T-helper 17 cell (primary cell): ENCODE measurements around the gene CNIH1. TPM values are rescaled to one million over a fixed set of nuclear protein-coding genes. Genes with fewer than 3 reads are reported as not detected.
"Not testable (repeated sequence)": the region's sequence is repeated elsewhere in the genome, so short reads cannot be mapped to it uniquely, and the experiment has no call there.

Experiments used
- ATAC-seq: fragments of 150-1000 bp; cut with Tn5 transposase; 2 replicates; pipeline ENCODE4 v1.10.0; 2021; ENCODE audit warnings: mild to moderate bottlenecking, moderate library complexity
- DNase-seq, 3 donors: peaks; one replicate each; pipeline versions ENCODE4 v3.0.0 to v3.0.0-alpha.2; 2020 to 2021
- H3K9me3 ChIP-seq: one replicate; pipeline ENCODE4 v1.7.0; 2013; ENCODE audit warnings: low read length, mild to moderate bottlenecking; ENCODE audit not compliant: control insufficient read depth, poor library complexity, severe bottlenecking
- H3K27ac Mint-ChIP-seq: one replicate; pipeline ENCODE4 v1.8.0; 2022; ENCODE audit warnings: mild to moderate bottlenecking, moderate library complexity, mixed read lengths
- H3K27me3 Mint-ChIP-seq: one replicate; pipeline ENCODE4 v1.8.0; 2022; ENCODE audit warnings: mixed read lengths
- H3K36me3 Mint-ChIP-seq: one replicate; pipeline ENCODE4 v1.8.0; 2022; ENCODE audit warnings: low read depth, mixed read lengths
- H3K4me1 Mint-ChIP-seq: one replicate; pipeline ENCODE4 v1.8.0; 2022; ENCODE audit warnings: mild to moderate bottlenecking, mixed read lengths
- H3K4me3 Mint-ChIP-seq: one replicate; pipeline ENCODE4 v1.8.0; 2022; ENCODE audit warnings: mild to moderate bottlenecking, moderate library complexity, mixed read lengths
- total RNA-seq, 4 donors: library from RNA in 2 of 4; stranded (reverse) in 2 of 4; gene quantifications; one replicate each; pipeline ENCODE4 v1.2.3 and lab custom pipeline; 2022 to 2026

The CNIH1 gene
- total RNA-seq, 2 donors from 2014 or later: 46.8 to 48.3 TPM

DNA sequence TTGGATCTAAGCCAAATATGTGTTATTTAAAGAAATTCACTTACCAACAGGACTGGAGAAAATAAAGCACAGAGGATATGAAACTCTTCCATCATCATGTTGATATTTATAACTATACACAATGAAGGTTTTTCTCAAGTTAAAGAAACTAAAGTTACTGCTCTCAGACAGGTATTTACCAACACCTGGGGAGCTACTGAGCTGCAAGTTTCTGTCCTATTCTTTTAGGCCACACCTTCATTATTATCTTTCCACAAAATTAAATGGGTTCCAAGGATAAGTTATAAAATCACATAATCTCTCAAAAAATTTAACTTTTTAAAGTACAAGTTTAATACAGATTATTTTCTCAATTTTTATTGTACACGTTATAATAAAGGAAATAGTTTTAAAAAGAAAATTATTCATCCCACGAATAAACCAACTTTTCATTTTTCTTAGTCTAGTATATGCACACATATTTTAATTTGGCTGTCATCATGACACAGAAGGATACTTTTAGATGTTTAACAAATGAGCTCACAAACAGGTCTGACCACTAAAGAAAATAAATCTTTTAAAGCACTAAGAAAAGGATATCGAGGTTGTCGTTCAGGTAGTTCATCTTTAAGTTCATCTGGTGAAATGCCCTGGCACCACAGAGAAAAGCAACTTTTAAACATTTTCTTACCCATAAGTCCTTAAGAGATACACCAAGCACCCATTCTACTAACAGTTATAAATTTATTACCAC, 39.8 kb upstream of the CNIH1 start:
- no peak overlapping the region for H3K4me3 Mint-ChIP-seq
- no peaks in the 10 kb centered on the region for H3K27me3 Mint-ChIP-seq
- no peak for DNase-seq
- no peak for ATAC-seq
- peaks cover 3% of the 10 kb centered on the region for H3K36me3 Mint-ChIP-seq
- H3K4me1 Mint-ChIP-seq: peaks cover 27% of the 10 kb centered on the region
- H3K27ac Mint-ChIP-seq: no peak overlapping the region
- no peaks in the 10 kb centered on the region for H3K9me3 ChIP-seq

DNA sequence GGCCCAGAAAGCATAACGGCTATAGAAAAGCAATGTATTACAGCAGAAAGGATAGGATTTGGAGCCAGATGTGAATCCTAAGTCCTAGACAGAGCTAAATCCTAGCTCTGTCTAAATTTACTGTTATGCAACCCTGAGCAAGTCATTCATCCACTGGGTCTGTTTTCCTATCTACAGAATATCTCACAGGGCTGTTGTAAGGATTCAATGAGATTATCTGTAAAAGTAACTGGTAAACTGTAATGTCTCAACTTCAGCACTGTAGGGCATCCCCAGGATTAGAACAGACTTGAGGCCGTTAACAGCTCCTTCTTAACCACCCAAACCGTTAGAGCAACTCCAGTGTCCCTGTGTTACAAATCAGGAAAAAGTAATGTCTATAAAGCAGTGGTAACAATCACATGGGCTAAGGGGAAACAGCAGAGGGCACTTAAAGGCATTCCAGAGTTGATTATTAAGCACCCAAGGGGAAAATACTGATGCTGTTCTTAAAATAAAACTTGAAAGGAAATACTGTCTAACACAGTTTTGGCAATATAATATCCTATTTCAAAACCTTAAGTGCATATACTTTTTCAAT, 37.6 kb upstream of the CNIH1 start:
- ATAC-seq (no peak), DNase-seq (no peak)
- no peak overlapping the region for H3K4me3 Mint-ChIP-seq
- H3K4me1 Mint-ChIP-seq: peaks cover 7% of the 10 kb centered on the region
- peaks cover 6% of the 10 kb centered on the region for H3K36me3 Mint-ChIP-seq
- no peak overlapping the region for H3K27ac Mint-ChIP-seq
- no peaks in the 10 kb centered on the region for H3K9me3 ChIP-seq
- no peaks in the 10 kb centered on the region for H3K27me3 Mint-ChIP-seq

DNA sequence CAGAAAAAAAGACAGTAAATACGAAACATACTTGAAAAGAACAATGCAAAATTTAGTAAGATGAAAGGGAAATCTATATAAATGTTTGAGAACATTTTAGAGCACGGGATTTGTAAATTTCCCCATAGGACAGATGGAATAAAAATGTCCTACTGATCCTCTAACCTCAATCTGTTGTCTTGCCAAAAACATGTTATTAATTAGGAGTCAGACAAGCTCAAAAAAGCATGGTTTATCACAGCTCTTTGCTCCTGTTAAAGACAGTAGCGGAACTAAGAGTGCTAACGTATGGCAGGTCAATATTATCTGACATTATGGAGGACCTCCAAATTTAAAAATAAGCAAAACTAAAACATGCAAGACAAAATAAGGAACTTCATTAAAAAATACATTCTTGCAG, 34.7 kb upstream of the CNIH1 start:
- H3K36me3 Mint-ChIP-seq: peaks cover 3% of the 10 kb centered on the region
- DNase-seq (no peak), ATAC-seq (no peak)
- no peaks in the 10 kb centered on the region for H3K9me3 ChIP-seq
- no peak overlapping the region for H3K4me3 Mint-ChIP-seq
- H3K27me3 Mint-ChIP-seq: no peaks in the 10 kb centered on the region
- H3K27ac Mint-ChIP-seq: peak overlapping the region; percentile 27
- no peaks in the 10 kb centered on the region for H3K4me1 Mint-ChIP-seq

DNA sequence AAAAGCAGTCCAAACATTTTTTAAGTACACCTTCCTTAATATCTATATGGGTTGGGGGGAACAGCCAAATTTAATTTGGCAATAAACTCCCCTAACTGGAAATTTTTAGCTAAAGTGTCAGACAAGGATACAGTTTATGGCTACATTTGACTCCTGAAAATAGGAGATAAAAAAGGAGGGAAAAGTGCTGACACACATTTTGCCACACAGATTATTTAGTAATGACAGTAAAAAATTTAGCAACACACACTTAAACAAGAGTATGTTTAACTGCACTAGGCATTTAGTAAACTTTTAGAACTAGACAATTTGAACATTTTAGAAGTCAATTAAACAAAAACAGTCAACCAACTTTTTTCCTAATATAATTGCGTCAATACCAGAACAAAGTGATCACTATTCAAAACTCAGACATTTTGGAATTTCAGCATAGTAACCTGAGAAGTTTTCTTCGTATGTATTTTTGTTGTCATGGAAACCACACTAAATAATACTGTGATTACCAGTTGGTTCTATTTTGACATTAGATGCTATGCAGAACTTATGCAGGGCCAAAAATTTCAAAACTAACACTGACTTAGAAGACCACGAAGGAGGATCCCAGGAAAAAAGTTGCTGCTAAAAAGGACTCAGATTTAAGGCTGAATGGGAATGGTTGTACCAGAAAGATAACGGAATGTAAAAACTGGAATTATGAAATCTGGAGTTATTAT, 34.2 kb upstream of the CNIH1 start:
- Mint-ChIP-seq H3K27ac (peak overlapping the region; percentile 39), H3K36me3 (peaks cover 6% of the 10 kb centered on the region), H3K27me3 (no peaks in the 10 kb centered on the region), H3K4me3 (no peak overlapping the region), H3K4me1 (no peaks in the 10 kb centered on the region)
- DNase-seq (no peak), ATAC-seq (no peak)
- no peaks in the 10 kb centered on the region for H3K9me3 ChIP-seq

DNA sequence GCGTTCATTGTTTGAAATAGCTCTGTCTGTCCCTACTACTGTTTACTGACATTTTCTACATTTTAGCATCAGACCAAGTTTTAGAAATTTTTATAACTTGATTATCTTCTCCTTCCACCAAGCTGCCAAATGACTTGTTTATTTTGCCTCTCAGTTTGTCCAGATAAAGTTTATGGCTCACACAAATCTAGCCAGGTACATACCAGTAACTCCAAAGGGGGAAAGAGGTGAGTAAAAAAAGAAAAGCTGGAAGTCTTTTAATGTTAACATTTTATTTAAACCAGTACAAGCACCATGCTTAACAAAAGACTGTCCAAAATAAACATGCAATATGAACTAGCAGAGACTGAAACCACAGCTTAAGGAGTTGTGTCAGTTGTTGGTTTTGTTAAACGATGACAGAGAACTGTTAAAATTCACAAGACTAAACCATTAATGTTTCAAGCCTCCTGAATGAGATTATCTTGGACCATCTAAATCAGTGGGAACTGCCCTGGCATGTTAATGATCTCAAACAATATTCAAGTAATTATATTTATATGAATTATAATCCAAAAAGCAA, 33.1 kb upstream of the CNIH1 start:
- no peak overlapping the region for H3K27ac Mint-ChIP-seq
- no peak for ATAC-seq

DNA sequence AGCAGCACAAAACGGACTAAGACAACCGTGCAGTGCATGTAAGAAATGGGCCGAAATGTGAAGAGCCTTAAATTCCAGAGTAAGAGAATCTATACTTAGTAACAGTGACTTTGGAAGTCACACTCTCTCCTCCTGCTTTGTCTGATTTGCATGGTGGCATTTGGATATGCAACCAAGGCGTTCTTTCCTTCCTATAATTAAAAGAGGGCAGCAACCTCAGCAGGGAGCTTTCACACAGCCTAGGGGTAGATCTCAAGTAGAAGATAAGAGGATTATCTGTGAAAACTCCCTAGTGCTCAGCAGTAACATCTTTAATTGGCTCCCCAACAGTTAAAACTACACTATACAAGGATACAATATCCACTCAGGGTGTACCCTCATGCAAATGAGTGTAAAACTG, 31.1 kb upstream of the CNIH1 start:
- no peak for DNase-seq
- no peak for ATAC-seq
- H3K4me1 Mint-ChIP-seq: no peaks in the 10 kb centered on the region
- no peaks in the 10 kb centered on the region for H3K9me3 ChIP-seq
- no peak overlapping the region for H3K27ac Mint-ChIP-seq
- H3K4me3 Mint-ChIP-seq: no peak overlapping the region
- peaks cover 8% of the 10 kb centered on the region for H3K36me3 Mint-ChIP-seq
- H3K27me3 Mint-ChIP-seq: no peaks in the 10 kb centered on the region

More for the DNA sequence above, 33.1 kb upstream of the CNIH1 start:
- DNase-seq: no peak
- Mint-ChIP-seq H3K4me1 (no peaks in the 10 kb centered on the region), H3K4me3 (no peak overlapping the region), H3K27me3 (no peaks in the 10 kb centered on the region), H3K36me3 (peaks cover 8% of the 10 kb centered on the region)
- H3K9me3 ChIP-seq: no peaks in the 10 kb centered on the region

DNA sequence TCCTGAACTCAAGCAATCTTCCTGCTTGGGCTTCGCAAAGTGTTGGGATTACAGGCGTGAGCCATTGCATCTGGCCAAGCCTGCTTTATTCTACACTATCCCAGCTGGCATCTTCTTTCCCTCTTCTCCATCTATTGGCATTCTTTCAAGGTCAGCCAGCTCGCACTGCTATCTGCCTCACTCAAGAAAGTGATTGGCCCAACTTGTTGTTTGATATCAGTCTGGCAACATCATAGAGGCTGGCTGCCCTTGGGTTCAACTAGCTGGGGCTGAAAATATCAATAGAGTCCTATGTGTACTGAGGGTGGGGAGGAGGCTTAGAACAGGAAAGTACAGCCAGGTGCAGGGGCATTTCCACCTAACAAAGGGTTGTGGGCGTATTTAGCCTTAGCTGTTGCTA, 30.5 kb upstream of the CNIH1 start:
- peaks cover 8% of the 10 kb centered on the region for H3K36me3 Mint-ChIP-seq
- ATAC-seq: no peak
- no peak for DNase-seq
- no peaks in the 10 kb centered on the region for H3K9me3 ChIP-seq
- H3K27me3 Mint-ChIP-seq: no peaks in the 10 kb centered on the region
- no peaks in the 10 kb centered on the region for H3K4me1 Mint-ChIP-seq
- no peak overlapping the region for H3K27ac Mint-ChIP-seq
- no peak overlapping the region for H3K4me3 Mint-ChIP-seq

DNA sequence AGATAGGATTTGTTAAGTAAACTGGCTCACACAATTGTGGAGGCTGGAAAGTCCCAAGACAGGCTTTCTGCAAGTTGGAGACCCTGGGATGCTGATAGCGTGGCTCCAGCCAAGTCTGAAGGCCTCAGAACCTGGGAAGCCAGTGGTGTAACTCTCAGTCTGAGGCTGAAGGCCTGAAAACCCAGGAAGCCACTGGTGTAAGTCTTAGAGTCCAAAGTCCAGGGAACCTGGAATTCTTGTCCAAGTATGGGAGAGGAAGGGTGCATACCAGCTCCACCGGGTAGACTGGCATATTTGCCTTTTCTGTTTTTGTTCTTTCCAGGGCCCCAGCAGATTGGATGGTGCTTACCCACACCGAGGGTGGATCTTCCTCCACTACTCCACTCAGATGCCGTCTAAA, 29.5 kb upstream of the CNIH1 start:
- Mint-ChIP-seq H3K27ac (peak overlapping the region; percentile 46), H3K27me3 (no peaks in the 10 kb centered on the region)

DNA sequence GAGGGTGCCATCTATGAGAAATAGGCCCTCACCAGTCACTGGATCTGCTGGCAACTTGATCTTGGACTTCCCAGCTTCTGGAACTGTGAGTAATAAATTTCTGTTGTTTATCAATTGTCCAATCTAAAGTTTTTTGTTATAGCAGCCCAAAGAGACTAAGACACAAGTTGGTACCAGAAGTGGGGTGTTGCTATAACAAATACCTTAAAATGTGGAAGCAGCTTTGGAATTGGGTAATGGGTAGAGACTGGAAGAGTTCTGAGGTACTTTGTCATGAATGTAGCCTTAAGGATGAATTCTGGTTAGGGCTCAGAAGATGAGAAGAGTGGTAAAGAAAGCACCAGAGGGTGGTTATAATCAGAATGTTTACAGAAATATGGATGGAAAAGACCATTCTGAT, 26.1 kb upstream of the CNIH1 start:
- no peak overlapping the region for H3K4me3 Mint-ChIP-seq
- H3K27ac Mint-ChIP-seq: no peak overlapping the region
- peaks cover 7% of the 10 kb centered on the region for H3K36me3 Mint-ChIP-seq
- no peaks in the 10 kb centered on the region for H3K27me3 Mint-ChIP-seq
- no peaks in the 10 kb centered on the region for H3K9me3 ChIP-seq
- no peak for DNase-seq
- no peak for ATAC-seq
- H3K4me1 Mint-ChIP-seq: no peaks in the 10 kb centered on the region

More for the DNA sequence above, 29.5 kb upstream of the CNIH1 start:
- ATAC-seq: no peak
- H3K9me3 ChIP-seq: no peaks in the 10 kb centered on the region
- Mint-ChIP-seq H3K36me3 (peaks cover 7% of the 10 kb centered on the region), H3K4me3 (no peak overlapping the region), H3K4me1 (no peaks in the 10 kb centered on the region)
- DNase-seq: no peak

DNA sequence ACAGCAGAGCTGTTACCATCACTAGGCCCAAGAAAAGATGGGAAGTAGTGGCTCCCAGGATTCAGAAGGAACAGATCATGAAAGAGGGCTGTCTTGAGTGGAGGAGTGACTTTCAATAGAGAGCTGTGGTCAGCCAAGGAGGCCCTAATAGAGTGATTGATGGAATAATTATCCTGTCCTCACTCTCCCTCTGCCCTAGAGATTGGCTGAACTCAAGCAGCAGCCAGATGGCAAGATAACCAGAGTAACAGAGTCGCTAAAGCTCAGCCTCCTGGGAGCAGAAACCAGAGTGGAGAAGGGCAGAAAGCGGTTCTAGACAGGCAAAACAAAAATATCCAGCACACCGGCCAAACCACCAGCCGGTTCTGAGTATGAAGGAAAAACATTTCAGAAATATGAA, 24.5 kb upstream of the CNIH1 start:
- Mint-ChIP-seq H3K4me3 (no peak overlapping the region), H3K27ac (no peak overlapping the region), H3K27me3 (no peaks in the 10 kb centered on the region), H3K36me3 (peaks cover 7% of the 10 kb centered on the region), H3K4me1 (no peaks in the 10 kb centered on the region)
- ATAC-seq: no peak
- no peak for DNase-seq
- H3K9me3 ChIP-seq: no peaks in the 10 kb centered on the region

DNA sequence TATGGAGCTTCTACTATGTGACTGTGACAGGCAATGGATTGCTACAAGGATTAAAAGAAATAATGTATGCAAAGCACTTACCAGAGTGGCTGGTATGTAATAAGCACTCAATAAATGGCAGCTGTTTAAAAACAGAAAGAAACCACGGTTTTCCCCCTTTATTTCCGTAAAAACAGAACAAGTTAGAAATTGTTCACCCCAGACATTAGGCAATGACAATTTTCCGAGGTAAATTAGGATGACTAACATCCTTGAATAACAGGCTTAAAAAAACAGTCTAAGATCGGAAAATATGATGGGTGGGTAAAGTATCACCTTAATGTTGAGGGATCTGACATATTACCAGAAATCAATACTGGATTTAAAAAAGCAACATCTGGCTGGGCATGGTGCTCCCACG, 20.9 kb upstream of the CNIH1 start:
- Mint-ChIP-seq H3K36me3 (peaks cover 2% of the 10 kb centered on the region), H3K27me3 (no peaks in the 10 kb centered on the region), H3K27ac (no peak overlapping the region), H3K4me3 (no peak overlapping the region), H3K4me1 (no peaks in the 10 kb centered on the region)
- ATAC-seq (no peak), DNase-seq (no peak)
- no peaks in the 10 kb centered on the region for H3K9me3 ChIP-seq

DNA sequence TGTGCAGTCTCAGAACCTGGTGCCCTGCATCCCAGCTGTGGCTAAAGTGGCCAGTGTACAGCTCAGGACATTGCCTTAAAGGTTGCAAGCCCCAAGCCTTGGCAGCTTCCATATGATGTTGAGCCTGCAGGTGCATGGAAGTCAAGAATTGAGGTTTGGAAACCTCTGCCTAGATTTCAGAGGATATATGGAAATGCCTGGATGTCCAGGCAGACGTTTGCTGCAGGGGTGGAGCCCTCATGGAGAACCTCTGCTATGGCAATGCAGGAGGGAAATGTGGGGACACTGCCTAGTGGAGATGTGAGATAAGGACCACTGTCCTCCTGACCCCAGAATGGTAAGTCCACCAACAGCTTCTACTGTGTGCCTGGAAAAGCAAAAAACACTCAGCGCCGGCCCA, 17.9 kb upstream of the CNIH1 start:
- H3K36me3 Mint-ChIP-seq: no peaks in the 10 kb centered on the region
- H3K27ac Mint-ChIP-seq: no peak overlapping the region
- ATAC-seq: no peak
- no peak for DNase-seq
- H3K4me1 Mint-ChIP-seq: no peaks in the 10 kb centered on the region
- H3K9me3 ChIP-seq: no peaks in the 10 kb centered on the region
- no peak overlapping the region for H3K4me3 Mint-ChIP-seq
- no peaks in the 10 kb centered on the region for H3K27me3 Mint-ChIP-seq

DNA sequence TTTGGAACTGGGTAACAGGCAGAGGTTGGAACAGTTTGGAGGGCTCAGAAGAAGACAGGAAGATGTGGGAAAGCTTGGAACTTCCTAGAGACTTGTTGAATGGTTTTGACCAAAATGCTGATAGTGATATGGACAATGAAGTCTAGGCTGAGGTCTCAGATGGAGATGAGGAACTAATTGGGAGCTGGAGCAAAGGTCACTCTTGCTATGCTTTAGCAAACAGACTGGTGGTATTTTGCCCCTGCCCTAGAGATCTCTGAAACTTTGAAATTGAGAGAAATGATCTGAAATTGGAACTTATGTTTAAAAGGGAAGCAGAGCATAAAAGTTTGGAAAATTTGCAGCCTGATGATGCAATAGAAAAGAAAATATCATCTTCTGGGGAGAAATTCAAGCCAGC, 17.4 kb upstream of the CNIH1 start:
- ATAC-seq, H3K27ac Mint-ChIP-seq, H3K4me1 Mint-ChIP-seq, H3K27me3 Mint-ChIP-seq, H3K36me3 Mint-ChIP-seq, H3K9me3 ChIP-seq, H3K4me3 Mint-ChIP-seq, DNase-seq: not testable (repeated sequence)
